Mesenchymal stem cell (in vitro differentiated cells and primary cell): ENCODE results near the gene FRAS1.

Experiments used
- DNase-seq: peaks from one replicate; pipeline ENCODE4 v3.0.0-alpha.2; 2013
- H2AFZ ChIP-seq: one replicate; pipeline ENCODE4 v1.6.1; 2013; ENCODE audit warnings: low read depth, mild to moderate bottlenecking, control low read depth, inconsistent platforms, low read length, moderate library complexity
- H2AK5ac ChIP-seq: 2 replicates; pipeline ENCODE4 v1.6.1; 2013; ENCODE audit warnings: low read length, moderate library complexity, mild to moderate bottlenecking, inconsistent platforms; ENCODE audit not compliant: severe bottlenecking
- H2BK120ac ChIP-seq: one replicate; pipeline ENCODE4 v1.6.1; 2013; ENCODE audit warnings: low read depth, mild to moderate bottlenecking, inconsistent platforms, low read length, moderate library complexity
- H2BK12ac ChIP-seq, 2 experiments: one replicate each; pipeline ENCODE4 v1.6.1; 2013; ENCODE audit warnings: inconsistent platforms in 2 of 2, low read length in 2 of 2, mild to moderate bottlenecking in 2 of 2, moderate library complexity in 2 of 2, control low read depth in 1 of 2
- H2BK15ac ChIP-seq: one replicate; pipeline ENCODE4 v1.6.1; 2013; ENCODE audit warnings: mild to moderate bottlenecking, low read depth, inconsistent platforms; ENCODE audit not compliant: poor library complexity, severe bottlenecking
- H2BK5ac ChIP-seq: 2 replicates; pipeline ENCODE4 v1.6.1; 2013; ENCODE audit warnings: low read depth, mild to moderate bottlenecking, low read length, control low read depth, inconsistent platforms; ENCODE audit not compliant: poor library complexity, severe bottlenecking
- H3K14ac ChIP-seq, 2 experiments: one replicate each; pipeline ENCODE4 v1.6.1; 2013; ENCODE audit warnings: inconsistent platforms in 2 of 2, low read length in 2 of 2, control low read depth in 1 of 2, mild to moderate bottlenecking in 1 of 2, moderate library complexity in 1 of 2
- H3K18ac ChIP-seq, 2 experiments: one replicate each; pipeline ENCODE4 v1.6.1; 2013; ENCODE audit warnings: inconsistent platforms in 2 of 2, low read length in 2 of 2, control low read depth in 1 of 2, low read depth in 1 of 2, mild to moderate bottlenecking in 1 of 2
- H3K23ac ChIP-seq, 2 experiments: one replicate each; pipeline ENCODE4 v1.6.1; 2013; ENCODE audit warnings: inconsistent platforms in 2 of 2, low read length in 2 of 2, mild to moderate bottlenecking in 2 of 2, moderate library complexity in 2 of 2, control low read depth in 1 of 2
- H3K27ac ChIP-seq: 2 replicates; pipeline ENCODE4 v1.5.1; 2013; ENCODE audit warnings: mild to moderate bottlenecking, moderate library complexity, low read length, control low read depth, inconsistent platforms; ENCODE audit not compliant: poor library complexity, severe bottlenecking
- H3K27me3 ChIP-seq, 2 experiments: 2 replicates each; pipeline versions ENCODE4 v1.6.1 to v1.7.0; 2013; ENCODE audit warnings: low read length in 2 of 2, mild to moderate bottlenecking in 2 of 2, moderate library complexity in 2 of 2, control low read depth in 1 of 2, inconsistent platforms in 1 of 2; ENCODE audit not compliant: control insufficient read depth in 1 of 2, insufficient read depth in 1 of 2
- H3K36me3 ChIP-seq, 2 experiments: 2 replicates each; pipeline versions ENCODE4 v1.6.1 to v1.7.0; 2013; ENCODE audit warnings: low read length in 2 of 2, control low read depth in 1 of 2, inconsistent platforms in 1 of 2, low read depth in 1 of 2, mild to moderate bottlenecking in 1 of 2; ENCODE audit not compliant: insufficient read depth in 2 of 2, control insufficient read depth in 1 of 2
- H3K4ac ChIP-seq, 2 experiments: one replicate each; pipeline ENCODE4 v1.6.1; 2013; ENCODE audit warnings: inconsistent platforms in 2 of 2, low read length in 2 of 2, mild to moderate bottlenecking in 2 of 2, moderate library complexity in 2 of 2, control low read depth in 1 of 2, low read depth in 1 of 2
- H3K4me1 ChIP-seq: 2 replicates; pipeline ENCODE4 v1.6.1; 2013; ENCODE audit warnings: low read depth, low read length, control low read depth; ENCODE audit not compliant: control insufficient read depth, insufficient read depth
- H3K4me2 ChIP-seq: 2 replicates; pipeline ENCODE4 v1.6.1; 2013; ENCODE audit warnings: low read length, mild to moderate bottlenecking, inconsistent platforms; ENCODE audit not compliant: poor library complexity, severe bottlenecking
- H3K4me3 ChIP-seq, 2 experiments: 2 replicates each; pipeline versions ENCODE4 v1.5.1 to v1.7.0; 2013; ENCODE audit warnings: low read length in 2 of 2, mild to moderate bottlenecking in 2 of 2, control low read depth in 1 of 2, low read depth in 1 of 2; ENCODE audit not compliant: insufficient read depth in 1 of 2
- H3K79me1 ChIP-seq: replicated peaks from 2 replicates; pipeline ENCODE4 v1.6.1; 2013; ENCODE audit warnings: mild to moderate bottlenecking, control low read depth, low read length, inconsistent platforms; ENCODE audit not compliant: poor library complexity, severe bottlenecking
- H3K9ac ChIP-seq: 2 replicates; pipeline ENCODE4 v1.7.0; 2013; ENCODE audit warnings: mild to moderate bottlenecking, low read length, moderate library complexity
- H3K9me3 ChIP-seq: 2 replicates; pipeline ENCODE4 v1.7.0; 2013; ENCODE audit warnings: mild to moderate bottlenecking, low read length; ENCODE audit not compliant: control insufficient read depth
- H4K8ac ChIP-seq: one replicate; pipeline ENCODE4 v1.6.1; 2013; ENCODE audit warnings: inconsistent platforms, mild to moderate bottlenecking, low read length, moderate library complexity
- H4K91ac ChIP-seq: one replicate; pipeline ENCODE4 v1.6.1; 2013; ENCODE audit warnings: mild to moderate bottlenecking, low read length, inconsistent platforms
- WGBS: methylation state at CpG from one replicate; pipeline ENCODE4 v1.1.7; 2013; ENCODE audit warnings: mixed read lengths; 5-methylcytosine and 5-hydroxymethylcytosine counted together

FRAS1 gene

DNA sequence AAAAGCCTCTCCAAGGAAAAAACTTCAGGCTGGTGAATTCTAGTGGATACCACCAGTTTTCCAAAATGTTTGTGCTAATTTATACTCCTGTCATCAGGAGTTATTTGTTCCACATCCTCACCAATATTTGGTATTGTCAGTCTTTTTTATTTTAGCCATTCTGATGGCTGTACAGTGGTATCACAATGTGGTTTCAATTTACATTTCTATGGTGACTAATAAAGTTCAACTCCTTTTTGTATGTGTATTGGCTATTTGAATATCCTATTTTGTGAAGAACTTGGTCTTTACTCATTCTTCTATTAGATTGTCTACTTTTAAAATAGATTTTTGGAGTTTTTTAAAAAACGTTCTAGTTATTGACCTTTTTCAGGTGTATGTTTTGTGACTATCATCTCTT lies 33.0 kb upstream of the FRAS1 start:
- H4K8ac ChIP-seq: no peak overlapping the region
- no peak overlapping the region for H3K27ac ChIP-seq
- no CpG with 5 or more reads among the region's 1 CpG for WGBS

DNA sequence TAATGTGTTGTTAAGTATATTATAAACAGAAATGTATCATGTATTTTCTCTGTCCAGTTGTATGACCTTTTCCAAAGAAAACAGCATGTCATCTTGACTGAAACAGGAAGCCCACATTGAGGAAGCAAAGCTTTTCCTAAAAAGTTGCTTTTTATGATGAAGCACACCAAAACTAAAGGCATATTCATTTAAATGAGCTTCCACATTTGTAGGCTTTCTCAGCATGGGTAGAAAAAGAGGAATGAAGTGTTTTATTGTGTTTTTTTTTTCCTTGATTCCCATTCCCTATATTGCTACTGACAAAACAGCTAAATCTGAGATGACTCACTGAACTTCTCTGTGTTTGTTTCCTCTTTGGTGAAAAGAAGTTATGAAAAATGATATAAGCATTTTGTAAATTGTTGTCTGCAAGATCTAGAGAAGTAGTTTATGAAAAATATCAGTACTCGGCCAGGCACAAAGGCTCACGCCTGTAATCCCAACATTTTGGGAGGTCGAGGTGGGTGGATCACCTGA lies 32.5 kb upstream of the FRAS1 start:
- no peak overlapping the region for H4K91ac ChIP-seq
- 97% methylated on average over 3 of the region's 3 CpGs for WGBS
- H3K79me1 ChIP-seq: no peaks in the 10 kb centered on the region
- H3K4me3 ChIP-seq: no peak overlapping the region
- no peaks in the 10 kb centered on the region for H3K36me3 ChIP-seq
- H2BK120ac ChIP-seq: no peak overlapping the region
- no peak overlapping the region for H2BK15ac ChIP-seq
- no peak overlapping the region for H3K9ac ChIP-seq
- H3K4me2 ChIP-seq: no peak overlapping the region
- no peak overlapping the region for H4K8ac ChIP-seq
- no peak overlapping the region for H2BK5ac ChIP-seq
- no peak for DNase-seq
- no peak overlapping the region for H3K4ac ChIP-seq
- no peak overlapping the region for H2BK12ac ChIP-seq
- no peak overlapping the region for H2AFZ ChIP-seq
- no peaks in the 10 kb centered on the region for H3K9me3 ChIP-seq
- no peak overlapping the region for H3K18ac ChIP-seq
- no peak overlapping the region for H3K23ac ChIP-seq
- H3K27me3 ChIP-seq: no peaks in the 10 kb centered on the region
- H2AK5ac ChIP-seq: no peak overlapping the region
- H3K27ac ChIP-seq: no peak overlapping the region
- no peak overlapping the region for H3K14ac ChIP-seq
- H3K4me1 ChIP-seq: no peaks in the 10 kb centered on the region

More for the DNA sequence above, 33.0 kb upstream of the FRAS1 start:
- Histone ChIP-seq H3K4me3 (no peak overlapping the region), H3K4me1 (no peaks in the 10 kb centered on the region), H4K91ac (no peak overlapping the region), H2AFZ (no peak overlapping the region), H2BK5ac (no peak overlapping the region), H3K23ac (no peak overlapping the region), H3K27me3 (no peaks in the 10 kb centered on the region), H2AK5ac (no peak overlapping the region), H2BK12ac (no peak overlapping the region), H2BK120ac (no peak overlapping the region), H3K36me3 (no peaks in the 10 kb centered on the region), H3K79me1 (no peaks in the 10 kb centered on the region), H3K18ac (no peak overlapping the region), H3K9ac (no peak overlapping the region), H3K9me3 (no peaks in the 10 kb centered on the region), H3K14ac (no peak overlapping the region), H2BK15ac (no peak overlapping the region), H3K4me2 (no peak overlapping the region), H3K4ac (no peak overlapping the region)
- no peak for DNase-seq

DNA sequence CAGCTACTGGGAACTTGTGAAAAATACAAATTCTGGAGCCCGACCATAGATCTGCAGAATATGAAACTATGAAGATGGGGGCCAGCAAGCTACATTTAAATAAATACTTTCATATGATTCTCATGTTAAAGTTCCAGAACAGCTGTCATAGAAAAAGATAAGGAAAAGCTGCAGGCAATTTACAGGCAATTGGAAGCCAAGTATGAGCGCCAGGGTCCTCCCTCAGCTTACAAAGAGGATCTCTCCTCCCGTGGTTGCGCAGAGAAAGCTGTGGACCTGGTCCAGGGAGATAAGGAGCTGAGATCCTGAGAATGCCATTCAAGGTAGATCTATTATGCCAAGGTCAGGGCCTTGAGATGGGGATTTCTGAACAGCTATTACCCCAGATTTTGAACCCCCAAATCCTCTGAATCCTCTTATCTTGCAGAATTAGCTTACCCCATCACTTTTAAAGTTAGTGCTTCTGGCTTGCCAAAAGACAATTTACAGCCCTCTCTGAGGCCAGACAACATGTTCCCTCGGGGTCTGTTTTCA lies 25.6 kb upstream of the FRAS1 start:
- Histone ChIP-seq H3K4me1 (peaks cover 2% of the 10 kb centered on the region), H2BK120ac (no peak overlapping the region), H3K4me3 (no peak overlapping the region), H3K18ac (no peak overlapping the region), H4K91ac (no peak overlapping the region), H2AFZ (no peak overlapping the region), H3K4ac (no peak overlapping the region), H3K14ac (no peak overlapping the region), H2BK12ac (no peak overlapping the region), H3K9me3 (no peaks in the 10 kb centered on the region), H3K4me2 (no peak overlapping the region), H4K8ac (no peak overlapping the region), H3K23ac (no peak overlapping the region), H3K27me3 (peaks cover 0 to 14% of the 10 kb centered on the region in 2 experiments), H2BK5ac (no peak overlapping the region), H2BK15ac (no peak overlapping the region), H3K36me3 (no peaks in the 10 kb centered on the region), H3K9ac (no peak overlapping the region), H2AK5ac (no peak overlapping the region), H3K27ac (no peak overlapping the region), H3K79me1 (no peaks in the 10 kb centered on the region)
- DNase-seq: no peak
- 77% methylated on average over 4 of the region's 5 CpGs for WGBS

DNA sequence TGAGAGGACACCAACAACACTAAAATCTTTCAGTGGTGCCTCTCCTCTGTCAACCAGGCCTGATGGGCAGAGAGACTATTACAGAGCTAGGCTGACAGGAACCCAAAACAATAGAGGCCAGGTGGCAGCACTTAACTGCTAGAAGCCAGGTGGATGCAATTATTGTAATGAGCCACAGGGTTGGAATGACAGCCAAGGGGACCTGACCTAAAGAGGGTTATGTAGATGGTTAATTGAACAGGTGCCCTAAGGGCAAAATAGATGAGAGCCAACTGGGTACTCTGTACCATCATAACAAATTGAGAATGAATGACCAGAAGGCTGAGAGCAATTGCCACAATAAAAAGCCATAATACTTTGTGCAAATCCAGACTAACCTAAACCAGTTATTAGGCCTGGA lies 24.7 kb upstream of the FRAS1 start:
- Histone ChIP-seq H3K4me1 (peaks cover 2% of the 10 kb centered on the region), H3K9ac (no peak overlapping the region), H2BK12ac (no peak overlapping the region), H4K91ac (no peak overlapping the region), H3K4ac (no peak overlapping the region), H3K79me1 (no peaks in the 10 kb centered on the region), H2BK5ac (no peak overlapping the region), H3K9me3 (no peaks in the 10 kb centered on the region), H3K4me2 (no peak overlapping the region), H3K14ac (no peak overlapping the region), H2BK120ac (no peak overlapping the region), H3K36me3 (no peaks in the 10 kb centered on the region), H2AFZ (no peak overlapping the region), H3K18ac (no peak overlapping the region), H2BK15ac (no peak overlapping the region), H3K4me3 (no peak overlapping the region), H3K27ac (no peak overlapping the region), H4K8ac (no peak overlapping the region), H3K23ac (no peak overlapping the region), H2AK5ac (no peak overlapping the region), H3K27me3 (peaks cover 0 to 14% of the 10 kb centered on the region in 2 experiments)
- no peak for DNase-seq
